ENCODE data around the gene IGIP. TPM values are rescaled to one million over a fixed set of nuclear protein-coding genes. Genes with fewer than 3 reads are reported as not detected.

The IGIP gene
- total RNA-seq, 1 experiment from 2014 or later = 4.7 TPM

- Histone ChIP-seq H3K27ac (no peak overlapping the region), H3K27me3 (replicated peaks) (no peaks in the 10 kb centered on the region), H3K4me3 (no peak overlapping the region), H3K9me3 (replicated peaks) (no peaks in the 10 kb centered on the region), H3K4me1 (replicated peaks) (peaks cover 11% of the 10 kb centered on the region), H3K36me3 (no peaks in the 10 kb centered on the region)
- DNase-seq (ENCODE audit: low read depth in 1 of 2, low spot score in 2 of 2) = peak in 1 of 2 experiments; percentile 33
Measured at GRCh38 chr5:140136624-140137023, 10.9 kb downstream of the IGIP start.

GRCh38 chr5:140140435-140140834 is 14.7 kb downstream of the IGIP start:
- H3K27ac ChIP-seq = no peak overlapping the region
- no peak overlapping the region for H3K4me3 ChIP-seq
- peak in 1 of 2 experiments; percentile 16 for DNase-seq (ENCODE audit: low read depth in 1 of 2, low spot score in 2 of 2)
- no peaks in the 10 kb centered on the region for H3K4me1 ChIP-seq (replicated peaks)
- H3K9me3 ChIP-seq (replicated peaks) = no peaks in the 10 kb centered on the region
- H3K36me3 ChIP-seq = no peaks in the 10 kb centered on the region
- H3K27me3 ChIP-seq (replicated peaks) = no peaks in the 10 kb centered on the region

- Histone ChIP-seq H3K4me3 (no peak overlapping the region), H3K27ac (no peak overlapping the region), H3K4me1 (replicated peaks) (no peaks in the 10 kb centered on the region; the same call in 1 of the 2 replicates), H3K27me3 (replicated peaks) (no peaks in the 10 kb centered on the region), H3K36me3 (no peaks in the 10 kb centered on the region), H3K9me3 (replicated peaks) (no peaks in the 10 kb centered on the region)
- peak in 1 of 2 experiments; percentile 35 for DNase-seq (ENCODE audit: low read depth in 1 of 2, low spot score in 2 of 2)
Measured at GRCh38 chr5:140141241-140141640, 15.5 kb downstream of the IGIP start.

- H3K36me3 ChIP-seq = no peaks in the 10 kb centered on the region
- H3K27ac ChIP-seq = no peak overlapping the region
- H3K27me3 ChIP-seq (replicated peaks) = no peaks in the 10 kb centered on the region
- H3K4me1 ChIP-seq (replicated peaks) = no peaks in the 10 kb centered on the region; the same call in 1 of the 2 replicates
- peak in 1 of 2 experiments; percentile 36 for DNase-seq (ENCODE audit: low read depth in 1 of 2, low spot score in 2 of 2)
- no peak overlapping the region for H3K4me3 ChIP-seq
- no peaks in the 10 kb centered on the region for H3K9me3 ChIP-seq (replicated peaks)
Measured at GRCh38 chr5:140142246-140142645, 16.5 kb downstream of the IGIP start.

GRCh38 chr5:140142856-140143255 is 17.1 kb downstream of the IGIP start:
- Histone ChIP-seq H3K9me3 (replicated peaks) (no peaks in the 10 kb centered on the region), H3K4me1 (replicated peaks) (no peaks in the 10 kb centered on the region; the same call in 1 of the 2 replicates), H3K4me3 (no peak overlapping the region), H3K27me3 (replicated peaks) (no peaks in the 10 kb centered on the region), H3K27ac (no peak overlapping the region), H3K36me3 (no peaks in the 10 kb centered on the region)
- DNase-seq (ENCODE audit: low read depth in 1 of 2, low spot score in 2 of 2) = peak in 1 of 2 experiments; percentile 30

- H3K4me3 ChIP-seq = no peak overlapping the region
- no peaks in the 10 kb centered on the region for H3K9me3 ChIP-seq (replicated peaks)
- no peaks in the 10 kb centered on the region for H3K36me3 ChIP-seq
- H3K4me1 ChIP-seq (replicated peaks) = no peaks in the 10 kb centered on the region; the same call in 1 of the 2 replicates
- H3K27me3 ChIP-seq (replicated peaks) = no peaks in the 10 kb centered on the region
- peak in 1 of 2 experiments; percentile 29 for DNase-seq (ENCODE audit: low read depth in 1 of 2, low spot score in 2 of 2)
- no peak overlapping the region for H3K27ac ChIP-seq
Measured at GRCh38 chr5:140143521-140144258, 18.0 kb downstream of the IGIP start.

GRCh38 chr5:140145256-140145655 is 19.5 kb downstream of the IGIP start:
- Histone ChIP-seq H3K9me3 (replicated peaks) (no peaks in the 10 kb centered on the region), H3K27me3 (replicated peaks) (no peaks in the 10 kb centered on the region), H3K27ac (no peak overlapping the region), H3K4me3 (no peak overlapping the region), H3K4me1 (replicated peaks) (no peaks in the 10 kb centered on the region; the same call in 1 of the 2 replicates), H3K36me3 (no peaks in the 10 kb centered on the region)
- DNase-seq (ENCODE audit: low read depth in 1 of 2, low spot score in 2 of 2) = peak in 1 of 2 experiments; percentile 36

- DNase-seq (ENCODE audit: low read depth in 1 of 2, low spot score in 2 of 2) = peak in 1 of 2 experiments; percentile 51
- Histone ChIP-seq H3K4me3 (no peak overlapping the region), H3K4me1 (replicated peaks) (no peaks in the 10 kb centered on the region; the same call in 1 of the 2 replicates), H3K9me3 (replicated peaks) (no peaks in the 10 kb centered on the region), H3K27ac (no peak overlapping the region), H3K36me3 (no peaks in the 10 kb centered on the region), H3K27me3 (replicated peaks) (no peaks in the 10 kb centered on the region)
Measured at GRCh38 chr5:140145818-140146522, 20.2 kb downstream of the IGIP start.

GRCh38 chr5:140146523-140146842 is 20.7 kb downstream of the IGIP start:
- Histone ChIP-seq H3K9me3 (replicated peaks) (no peaks in the 10 kb centered on the region), H3K4me1 (replicated peaks) (no peaks in the 10 kb centered on the region; the same call in 1 of the 2 replicates), H3K36me3 (no peaks in the 10 kb centered on the region), H3K4me3 (no peak overlapping the region), H3K27ac (no peak overlapping the region), H3K27me3 (replicated peaks) (no peaks in the 10 kb centered on the region)
- DNase-seq (ENCODE audit: low read depth in 1 of 2, low spot score in 2 of 2) = no peak

GRCh38 chr5:140147460-140147859 is 21.7 kb downstream of the IGIP start:
- no peak overlapping the region for H3K27ac ChIP-seq
- peak in 1 of 2 experiments; percentile 38 for DNase-seq (ENCODE audit: low read depth in 1 of 2, low spot score in 2 of 2)

GRCh38 chr5:140148508-140148907 is 22.8 kb downstream of the IGIP start:
- no peak for DNase-seq (ENCODE audit: low read depth in 1 of 2, low spot score in 2 of 2)
- no peak overlapping the region for H3K4me3 ChIP-seq
- H3K4me1 ChIP-seq (replicated peaks) = no peaks in the 10 kb centered on the region; the same call in 1 of the 2 replicates
- no peaks in the 10 kb centered on the region for H3K9me3 ChIP-seq (replicated peaks)
- no peak overlapping the region for H3K27ac ChIP-seq
- no peaks in the 10 kb centered on the region for H3K27me3 ChIP-seq (replicated peaks)
- no peaks in the 10 kb centered on the region for H3K36me3 ChIP-seq

More at GRCh38 chr5:140147460-140147859, 21.7 kb downstream of the IGIP start:
- Histone ChIP-seq H3K9me3 (replicated peaks) (no peaks in the 10 kb centered on the region), H3K27me3 (replicated peaks) (no peaks in the 10 kb centered on the region), H3K4me3 (no peak overlapping the region), H3K4me1 (replicated peaks) (no peaks in the 10 kb centered on the region; the same call in 1 of the 2 replicates), H3K36me3 (no peaks in the 10 kb centered on the region)

- Histone ChIP-seq H3K4me3 (no peak overlapping the region), H3K27ac (no peak overlapping the region), H3K36me3 (no peaks in the 10 kb centered on the region)
Measured at GRCh38 chr5:140150201-140150600, 24.5 kb downstream of the IGIP start.

GRCh38 chr5:140151144-140152021 is 25.6 kb downstream of the IGIP start:
- H3K27me3 ChIP-seq (replicated peaks) = no peaks in the 10 kb centered on the region
- H3K4me1 ChIP-seq (replicated peaks) = no peaks in the 10 kb centered on the region
- no peaks in the 10 kb centered on the region for H3K36me3 ChIP-seq
- no peak overlapping the region for H3K4me3 ChIP-seq
- no peak for DNase-seq (ENCODE audit: low read depth in 1 of 2, low spot score in 2 of 2)
- no peaks in the 10 kb centered on the region for H3K9me3 ChIP-seq (replicated peaks)
- H3K27ac ChIP-seq = no peak overlapping the region

More at GRCh38 chr5:140150201-140150600, 24.5 kb downstream of the IGIP start:
- no peaks in the 10 kb centered on the region for H3K27me3 ChIP-seq (replicated peaks)
- no peak for DNase-seq (ENCODE audit: low read depth in 1 of 2, low spot score in 2 of 2)
- H3K9me3 ChIP-seq (replicated peaks) = no peaks in the 10 kb centered on the region
- H3K4me1 ChIP-seq (replicated peaks) = no peaks in the 10 kb centered on the region; the same call in 1 of the 2 replicates
